Fibroblast of peridontal ligament (primary cell): ENCODE results near the gene ADH7.

Experiments used
- DNase-seq: peaks from one replicate; pipeline ENCODE4 v3.0.0-alpha.2; 2010; ENCODE audit errors: extremely low read depth

Gene ADH7

DNA sequence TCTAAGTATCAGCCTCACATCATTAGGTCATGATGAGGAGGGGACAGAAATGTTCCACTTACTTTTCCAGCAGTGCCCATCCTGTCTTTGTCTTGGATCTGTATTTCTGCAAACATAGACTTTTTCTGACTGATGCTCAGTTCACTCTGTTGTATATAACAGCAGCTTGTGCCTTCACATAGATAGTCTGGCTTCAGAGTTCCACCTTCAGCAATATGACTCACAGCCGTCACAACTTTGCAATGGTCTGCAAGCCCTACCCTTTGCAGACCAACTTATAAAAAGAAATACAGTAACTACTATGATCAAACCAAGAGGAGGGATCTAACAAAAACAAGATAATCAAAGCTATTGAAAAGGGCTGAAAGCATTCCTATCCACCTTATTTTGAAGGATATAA lies at the start of gene ADH7:
Gene ADH7 (minus strand): TSS at position 189 of the 400 bp plus-strand sequence. CDS start 109 bp downstream, at position 80.
- DNase-seq, result no peak

DNA sequence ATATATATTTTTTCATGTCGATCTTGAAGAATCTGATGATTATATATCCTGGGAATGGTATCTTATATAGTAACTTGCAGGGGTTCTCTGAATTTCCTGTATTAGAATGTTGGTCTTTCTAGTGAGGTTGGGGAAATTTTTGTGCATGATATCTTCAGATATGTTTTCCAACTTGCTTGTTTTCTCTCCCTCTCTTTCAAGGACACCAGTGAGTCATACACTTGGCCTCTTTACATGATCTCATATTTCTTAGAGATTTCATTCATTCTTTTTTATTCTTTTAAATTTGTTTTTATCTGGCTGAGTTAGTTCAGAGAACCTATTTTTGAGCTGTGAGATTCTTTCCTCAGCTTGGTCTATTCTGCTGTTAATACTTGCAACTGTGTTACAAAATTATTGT lies 48.5 kb upstream of the ADH7 start:
- peak; percentile 42 for DNase-seq

DNA sequence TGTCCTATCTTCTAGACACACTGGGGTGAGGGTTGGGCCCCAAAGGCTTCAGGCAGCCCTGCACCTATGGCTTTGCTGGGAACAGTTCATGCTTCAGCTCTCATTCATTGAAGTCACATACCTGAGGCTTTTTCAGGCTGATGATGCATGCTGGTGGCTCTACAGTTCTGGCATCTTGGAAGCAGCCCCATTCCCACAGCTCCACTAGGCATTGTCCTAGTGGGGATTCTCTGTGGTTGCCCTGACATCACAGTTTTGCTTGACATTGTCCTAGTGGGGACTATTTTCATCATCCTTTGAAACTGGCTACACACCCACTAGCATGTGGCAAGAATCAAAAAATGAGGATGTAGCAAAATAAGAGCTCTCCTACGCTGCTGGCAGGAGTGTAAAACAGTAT lies 38.0 kb upstream of the ADH7 start:
- no peak for DNase-seq

DNA sequence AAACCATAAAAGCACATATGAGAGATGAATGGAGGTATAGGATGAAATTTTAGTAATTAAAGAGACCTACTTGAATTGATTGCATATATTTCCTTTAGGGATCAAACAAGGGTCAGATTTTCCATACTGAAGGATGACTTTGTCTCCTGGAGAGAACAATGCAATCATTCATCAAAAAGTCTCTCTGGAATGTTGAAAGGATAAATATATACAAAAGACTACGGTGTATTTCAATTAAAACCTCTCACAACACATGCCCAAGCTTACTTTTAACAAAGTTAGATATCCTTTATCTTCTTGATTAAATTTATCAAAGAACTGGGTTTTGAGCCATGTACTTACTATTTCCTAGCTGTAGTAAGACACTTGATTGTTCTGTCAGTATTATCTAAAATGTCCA lies 36.8 kb upstream of the ADH7 start:
- DNase-seq, result no peak

DNA sequence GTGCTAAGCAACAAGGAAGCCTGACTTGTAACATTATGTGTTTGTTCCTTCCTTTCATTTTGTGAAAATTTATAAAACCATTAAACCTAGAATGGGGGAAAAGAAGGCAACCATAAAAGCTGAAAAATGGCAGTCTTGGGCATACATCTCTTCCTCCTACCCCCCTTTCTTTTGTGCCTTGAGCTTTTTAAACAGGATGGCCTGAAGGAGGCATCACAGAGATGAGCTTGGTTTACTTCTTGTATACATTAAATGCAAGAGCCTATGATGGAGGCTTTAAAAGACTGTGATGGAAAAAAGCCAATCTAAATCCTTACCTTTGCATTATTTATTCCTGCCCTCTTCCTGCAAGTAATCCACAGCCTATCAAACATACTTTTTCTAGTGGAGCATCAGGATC lies 36.2 kb upstream of the ADH7 start:
- DNase-seq, result no peak

DNA sequence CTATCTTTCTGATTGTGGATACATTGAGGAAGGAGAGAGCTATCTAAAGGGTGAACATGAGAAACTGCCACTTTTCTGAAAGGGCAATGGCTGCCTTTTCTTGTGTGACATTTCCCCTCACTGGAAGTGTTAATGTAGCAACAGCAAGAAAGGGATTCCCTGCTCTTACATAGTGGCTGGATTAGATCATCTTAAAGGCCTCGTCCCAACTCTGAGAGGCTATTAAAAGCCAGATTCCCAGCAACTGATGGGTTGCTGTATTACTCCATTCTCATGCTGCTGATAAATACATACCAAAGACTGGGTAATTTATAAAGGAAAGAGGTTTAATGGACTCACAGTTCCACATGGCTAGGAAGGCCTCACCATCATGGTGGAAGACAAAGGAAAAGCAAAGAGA lies 33.7 kb upstream of the ADH7 start:
- DNase-seq, result no peak

DNA sequence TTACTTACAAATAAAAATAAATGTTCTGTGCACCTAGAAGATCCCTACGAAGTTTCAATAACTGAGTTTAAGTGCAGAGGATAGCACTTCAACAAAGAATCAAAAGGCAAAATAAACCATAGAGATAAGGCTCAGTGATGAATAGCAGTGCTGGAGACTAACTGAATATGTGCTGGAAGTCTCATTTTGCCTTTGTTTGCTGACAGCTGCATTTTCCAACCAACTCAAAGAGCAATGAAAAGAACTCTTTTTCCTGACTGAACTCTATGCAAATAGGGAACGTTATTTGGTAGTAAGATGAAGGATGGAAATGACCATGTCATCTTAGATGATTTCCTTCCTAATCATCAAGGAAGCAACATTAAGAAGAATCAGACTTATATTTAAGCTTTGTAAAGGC lies 32.7 kb upstream of the ADH7 start:
- DNase-seq, result no peak

DNA sequence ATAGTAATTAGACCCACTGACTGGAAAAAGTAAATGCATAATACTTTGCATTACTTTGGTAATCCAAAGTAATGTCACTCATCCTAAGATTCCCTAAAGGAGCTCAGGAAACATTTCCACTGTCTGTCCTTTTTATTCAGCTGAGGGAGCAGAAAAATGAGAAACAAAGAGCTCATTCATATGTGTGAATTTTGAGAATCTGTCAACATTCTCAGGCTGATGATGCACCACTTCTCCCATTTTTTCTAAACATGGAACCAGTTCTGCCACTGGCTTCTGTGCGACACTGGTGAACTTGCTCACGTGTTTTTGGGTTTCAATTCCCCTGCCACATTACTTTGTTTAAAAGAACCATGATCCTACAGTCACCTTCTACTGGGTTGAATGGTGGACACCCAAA lies 28.4 kb upstream of the ADH7 start:
- no peak for DNase-seq

DNA sequence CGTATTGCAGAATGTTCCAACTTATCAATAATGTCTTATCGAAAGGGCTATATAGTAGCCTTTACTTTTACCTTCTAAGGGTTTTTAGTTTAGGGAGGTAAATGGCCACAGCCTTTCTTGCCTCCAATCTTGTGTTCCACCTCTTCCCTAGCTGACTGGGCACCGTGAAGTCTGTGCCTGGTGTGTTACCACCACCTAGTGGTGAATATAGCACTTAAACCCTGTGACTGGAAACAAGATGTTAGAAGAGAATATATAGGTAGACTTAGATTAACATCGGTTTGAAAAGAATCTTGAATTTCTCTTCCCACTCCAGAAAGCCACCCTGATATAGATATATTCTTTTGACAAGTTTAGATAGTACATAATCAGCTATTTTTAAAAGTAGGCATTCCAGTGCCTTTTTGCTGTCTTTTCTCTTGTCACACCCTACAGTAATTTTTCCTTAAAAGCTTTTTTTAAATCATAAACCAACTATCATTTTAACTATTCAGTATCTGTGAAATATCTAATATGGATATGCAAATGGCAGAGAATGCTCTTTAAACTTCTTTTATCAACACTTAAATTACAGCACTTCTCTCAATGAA lies 27.8 kb upstream of the ADH7 start:
- peak; percentile 84 for DNase-seq

DNA sequence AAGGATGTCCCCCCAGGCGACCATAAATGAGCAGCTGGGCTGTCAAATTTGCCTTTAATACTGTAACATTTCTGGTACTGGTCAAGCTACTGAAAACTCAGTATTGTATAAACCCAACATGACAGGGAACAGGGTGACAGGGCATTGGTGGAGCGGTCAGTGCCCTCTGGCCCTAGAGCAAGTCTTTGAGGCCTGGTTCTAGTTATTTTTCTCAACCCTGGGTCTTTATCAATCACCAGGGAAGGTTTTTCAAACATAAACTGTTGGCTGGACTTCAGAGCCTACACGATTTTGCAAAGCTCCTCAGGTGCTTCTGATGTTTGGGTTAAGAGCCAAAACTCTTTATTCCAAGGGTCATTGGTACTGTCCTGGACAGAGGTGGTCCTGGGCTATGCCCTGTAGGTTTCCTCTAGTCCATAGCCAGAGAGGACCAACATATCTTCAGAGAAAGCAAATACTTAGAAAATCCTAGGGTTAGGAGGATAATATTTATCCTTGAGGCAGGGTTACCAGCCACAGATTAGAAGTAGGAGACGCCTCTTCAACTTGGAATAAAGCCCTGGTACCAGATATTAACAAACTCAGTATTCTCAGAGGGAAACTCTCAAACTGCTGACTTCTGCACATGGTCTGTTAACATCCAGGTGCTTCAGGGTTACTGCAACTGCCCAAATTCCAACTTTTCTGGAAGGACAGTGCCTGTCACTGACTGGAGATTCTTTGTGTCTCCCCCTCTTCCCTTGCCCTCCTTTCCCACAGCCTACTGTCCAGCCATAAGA lies 26.7 kb upstream of the ADH7 start:
- no peak for DNase-seq

DNA sequence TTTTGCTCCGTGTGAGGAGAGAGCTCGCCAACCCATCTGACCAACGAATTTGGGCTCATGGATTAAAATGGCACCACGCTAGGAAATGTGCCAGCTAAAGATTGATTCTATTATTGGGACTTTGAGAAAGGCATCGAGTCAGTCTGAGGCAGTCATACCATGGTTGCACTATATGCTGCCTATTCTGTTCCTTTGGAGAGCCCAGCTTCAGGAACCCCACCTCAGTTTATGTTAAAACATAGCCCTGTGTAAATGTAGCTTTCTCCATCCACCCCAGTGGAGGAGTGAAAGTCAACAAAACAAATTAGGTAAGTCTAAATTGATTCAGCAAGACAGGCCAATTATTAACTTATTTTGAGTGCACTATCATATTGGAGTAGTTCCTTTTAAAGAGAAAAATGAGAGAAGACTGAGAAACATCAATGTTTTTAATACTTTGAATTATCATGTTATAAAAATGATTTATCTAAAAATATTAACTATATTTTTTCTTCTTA lies 24.5 kb upstream of the ADH7 start:
- no peak for DNase-seq

DNA sequence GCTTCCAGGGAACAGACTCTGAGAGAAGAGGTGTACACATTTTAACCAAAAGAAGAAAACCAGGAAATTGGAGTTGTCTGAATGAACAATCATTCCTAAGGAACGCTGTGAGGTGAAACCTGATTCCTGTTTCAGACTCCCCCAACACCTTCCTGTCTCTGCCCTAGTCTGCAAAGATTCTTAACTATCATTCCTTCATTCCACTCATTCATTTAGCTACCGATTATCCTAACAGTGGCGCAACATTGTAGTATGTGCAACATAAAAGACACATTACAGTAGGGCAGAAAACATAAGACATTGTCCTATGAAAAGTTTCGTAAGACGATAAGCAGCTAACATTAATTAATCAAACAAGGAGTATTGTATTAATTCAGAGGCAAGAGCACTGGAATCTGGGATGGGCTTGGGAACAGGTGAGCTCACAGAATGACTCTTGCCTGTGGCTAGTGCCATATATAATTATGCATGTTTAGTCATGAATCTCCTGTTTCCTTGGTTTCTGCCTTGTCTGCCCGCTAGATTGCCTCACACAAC lies 23.8 kb upstream of the ADH7 start:
- DNase-seq, result no peak

DNA sequence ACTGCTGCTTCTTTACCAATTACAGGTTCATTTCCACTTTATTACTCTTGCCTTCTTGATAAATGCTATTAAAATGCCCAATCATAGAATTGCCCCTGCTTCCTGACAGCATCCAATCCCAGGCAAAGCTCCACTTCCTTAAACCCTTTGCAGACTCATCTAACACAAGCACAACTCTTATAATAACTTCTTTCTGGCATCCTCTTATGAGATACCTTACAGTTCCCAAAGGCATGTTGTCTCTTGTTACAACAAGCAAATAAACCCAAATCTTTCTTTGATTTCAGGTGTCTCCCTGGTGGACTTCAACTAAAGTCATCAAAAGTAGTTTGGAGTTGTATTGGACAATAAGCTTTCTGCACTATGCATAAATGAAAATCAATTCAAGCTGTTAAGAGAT lies 22.5 kb upstream of the ADH7 start:
- no peak for DNase-seq

DNA sequence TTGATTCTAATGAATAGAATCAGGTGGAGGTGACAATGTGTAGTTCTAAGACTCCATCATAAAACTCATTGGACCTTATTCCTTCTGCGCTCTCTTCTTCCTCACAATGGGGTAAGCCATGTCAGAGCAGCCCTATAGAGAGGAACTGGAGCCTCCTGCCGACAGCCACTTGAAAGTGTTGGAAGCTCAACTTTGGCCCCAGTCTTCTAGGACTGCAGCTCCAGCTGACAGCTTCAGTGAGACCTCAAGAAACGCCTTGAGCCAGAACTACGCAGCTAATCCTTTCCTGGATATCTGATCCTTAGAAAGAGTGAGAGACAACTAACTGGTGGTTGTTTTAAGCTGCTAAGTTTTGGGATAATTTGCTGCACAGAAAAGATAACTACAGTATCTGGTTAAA lies 22.1 kb upstream of the ADH7 start:
- peak; percentile 22 for DNase-seq

DNA sequence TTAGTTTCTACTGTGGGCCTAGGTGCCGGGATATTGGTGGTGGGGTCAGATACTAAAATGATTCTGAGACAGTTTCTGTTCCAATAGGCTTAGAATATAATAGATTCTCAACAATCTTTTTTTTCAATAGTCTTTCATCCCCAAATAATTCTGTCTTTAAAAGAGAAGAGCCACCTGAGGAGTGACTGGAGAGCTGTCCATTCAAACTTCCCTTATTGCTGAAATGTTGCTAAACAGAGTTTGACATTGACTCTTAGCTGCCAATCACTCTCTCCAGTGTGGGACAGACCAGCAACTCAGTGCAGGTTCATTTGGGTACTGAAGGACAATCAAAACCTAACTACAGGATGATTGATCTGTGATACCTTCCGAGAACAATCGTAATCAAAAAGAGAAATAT lies 12.4 kb upstream of the ADH7 start:
- DNase-seq, result no peak

DNA sequence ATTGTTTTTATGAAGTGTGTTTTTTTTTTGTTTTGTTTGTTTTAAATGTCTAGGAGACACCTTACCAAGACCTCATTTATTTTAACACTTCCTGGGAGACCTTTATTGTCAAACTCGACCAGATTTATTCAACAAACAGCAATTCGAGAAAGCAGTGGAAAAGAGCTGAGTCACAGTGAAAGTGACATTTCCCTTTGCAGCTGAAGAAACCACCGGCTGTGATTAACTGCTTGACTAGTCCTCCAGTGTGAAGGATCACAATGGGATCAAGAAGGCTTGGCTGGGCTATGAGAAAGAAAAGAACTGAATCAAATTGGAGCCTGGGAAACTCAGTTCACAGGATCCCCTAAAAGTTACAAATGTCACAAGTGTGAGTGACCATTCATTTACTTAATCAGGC lies 11.9 kb upstream of the ADH7 start:
- DNase-seq, result peak; percentile 73

DNA sequence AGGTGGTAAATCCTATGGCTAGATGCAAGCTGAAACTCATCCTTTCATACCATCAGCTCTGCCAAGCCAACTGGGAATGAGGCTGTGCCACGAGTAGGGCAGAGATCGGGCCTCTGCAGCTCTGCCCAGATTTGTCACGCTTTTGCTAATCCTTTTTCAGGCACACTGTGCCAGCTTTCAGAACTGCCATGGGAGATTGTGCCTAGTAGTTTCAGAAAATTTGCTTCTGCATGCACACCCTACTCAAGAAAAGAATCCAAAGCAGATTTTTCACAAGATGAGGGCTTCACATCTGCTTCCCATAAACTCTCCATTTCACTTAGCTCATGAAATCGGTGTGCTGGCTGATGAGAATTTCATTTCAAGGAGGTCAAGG lies 3.3 kb upstream of the ADH7 start:
- DNase-seq, result peak; percentile 72

DNA sequence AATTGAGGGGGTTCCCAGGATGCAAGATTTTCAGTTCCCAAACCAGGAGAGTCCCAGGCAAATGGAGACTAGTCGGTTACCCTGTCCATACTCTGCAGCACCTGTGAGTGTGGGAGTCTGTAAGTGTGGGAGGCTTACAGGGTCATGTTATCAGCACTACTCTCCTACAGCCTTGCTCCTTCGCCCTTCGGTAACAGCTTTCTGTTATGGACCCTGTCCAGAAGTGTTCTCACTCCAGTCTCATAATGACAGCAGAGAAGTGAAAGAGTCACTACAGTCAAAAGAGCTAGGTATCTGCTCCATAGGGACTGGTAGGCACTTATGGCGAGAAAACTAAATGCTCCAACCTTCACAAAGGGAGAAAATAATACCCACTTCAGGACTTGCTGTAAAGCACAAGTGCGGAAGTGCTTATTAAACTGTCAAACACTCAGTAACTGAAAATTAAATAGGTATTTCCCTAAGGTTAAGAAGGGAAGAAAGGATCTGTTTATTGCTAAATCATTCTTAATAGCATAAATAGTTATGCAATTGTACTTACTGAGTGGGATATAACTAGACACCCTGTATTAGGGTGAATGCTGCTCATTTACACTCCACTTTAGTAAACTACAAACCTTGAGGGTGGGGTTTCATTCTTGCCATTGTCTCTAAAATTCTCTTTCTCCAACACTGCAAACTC lies 2.7 kb upstream of the ADH7 start:
- DNase-seq, result no peak

DNA sequence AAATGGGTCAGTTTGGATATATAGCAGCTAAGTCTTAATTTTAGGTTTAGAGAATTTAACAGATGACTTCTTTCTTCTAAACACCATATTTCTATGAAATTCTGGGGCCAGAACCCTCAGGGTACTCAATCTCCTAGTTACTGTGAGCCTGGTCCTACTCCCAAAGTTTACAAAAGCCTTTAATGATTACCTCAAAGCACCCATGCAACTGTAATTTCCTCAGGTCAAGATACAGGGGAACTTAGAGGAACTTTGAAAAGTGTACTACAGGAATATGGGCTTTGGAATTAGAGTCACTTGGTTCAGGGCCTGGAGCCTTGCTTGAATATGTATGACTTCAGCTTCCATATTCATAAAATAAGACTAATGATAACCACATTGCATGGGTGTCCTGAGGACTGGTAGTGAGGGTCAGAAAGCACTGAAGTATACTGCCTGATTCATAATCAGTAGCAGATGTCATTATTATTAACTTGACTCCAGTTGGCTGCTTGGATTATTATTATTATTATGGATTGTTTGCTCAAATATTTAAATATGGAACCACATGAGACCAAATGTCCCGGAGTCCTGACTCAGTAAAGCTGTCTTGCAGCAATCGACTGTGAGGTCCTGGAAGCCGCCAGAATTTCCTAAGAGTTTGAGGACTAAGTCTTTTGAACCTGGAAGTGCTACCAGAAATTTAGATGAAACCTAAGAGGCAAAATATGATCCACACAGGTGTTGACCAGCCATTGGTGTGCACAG lies 2.0 kb upstream of the ADH7 start:
- DNase-seq, result peak; percentile 16

DNA sequence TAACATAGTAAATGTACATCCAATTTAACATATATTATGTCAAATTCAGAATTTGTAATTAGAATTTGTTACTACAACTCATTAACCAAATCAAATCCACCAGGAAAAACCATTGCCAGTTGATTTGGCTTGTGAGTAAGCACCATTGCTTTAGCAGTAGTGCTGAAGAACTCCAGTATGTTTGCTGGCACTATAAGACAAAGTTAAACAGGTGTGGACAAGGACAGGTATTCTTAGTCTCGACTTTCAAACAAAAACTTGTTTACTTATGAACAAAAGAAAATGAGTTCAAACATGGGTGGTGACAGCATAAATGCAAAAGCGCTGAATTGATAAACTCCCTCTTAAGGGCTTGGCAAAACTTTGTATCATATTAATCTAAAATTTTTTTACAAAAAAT lies 1.3 kb upstream of the ADH7 start:
- no peak for DNase-seq

DNA sequence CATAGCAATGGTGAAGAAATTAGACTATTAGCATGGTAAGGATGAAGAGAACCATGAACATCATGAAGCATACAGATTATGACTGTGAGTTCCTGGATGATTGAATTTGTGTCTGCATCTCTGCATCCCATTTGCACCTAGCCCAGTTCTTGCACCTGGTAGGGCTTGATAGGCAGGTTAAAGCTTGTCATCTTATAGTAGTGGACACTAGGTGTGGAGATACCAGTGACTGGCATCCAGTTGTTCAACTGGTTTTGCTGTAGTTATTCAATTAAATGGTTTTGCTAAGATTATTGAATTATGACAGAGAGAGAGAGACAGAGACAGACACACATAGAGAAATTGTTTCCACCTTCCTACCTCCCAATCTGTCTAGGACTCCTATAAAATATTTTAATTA lies 5.0 kb downstream of the ADH7 start:
- DNase-seq, result no peak

DNA sequence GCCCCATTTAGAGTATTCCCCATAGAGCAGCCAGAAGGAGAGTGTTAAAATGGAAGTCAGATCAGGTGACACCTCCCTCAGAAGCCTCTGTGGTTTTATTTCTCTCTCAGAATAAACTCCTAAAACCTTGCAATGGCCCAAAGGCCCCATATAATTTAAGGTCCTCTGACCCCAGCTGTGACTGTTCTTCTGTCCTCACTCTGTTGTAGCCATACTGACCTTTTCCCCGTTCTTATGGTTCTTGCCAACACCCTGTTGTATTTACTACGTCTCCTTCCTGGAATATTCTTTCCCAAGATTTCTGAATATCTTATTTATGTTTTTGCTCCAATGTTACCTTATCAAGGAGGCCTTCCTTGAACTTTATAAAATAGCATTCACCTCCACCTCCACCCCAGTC lies 18.0 kb downstream of the ADH7 start:
- DNase-seq, result no peak
